ENCODE results near the gene S100A7.

GRCh38 chr1:153430166-153430553 is 30.3 kb downstream of the S100A7 start:
- TF ChIP-seq CTCF (conservative IDR thresholded peaks at IDR 0.05; ENCODE audit: low read depth, low read length) (no peak), BHLHE40 (IDR thresholded peaks at IDR 0.05; ENCODE audit: low read depth, low read length) (no peak)

All from IMR-90 (cell line).